NCI-H1930 (cell line): ENCODE data around the gene SLC25A11.
"Not testable (repeated sequence)": the region's sequence is repeated elsewhere in the genome, so short reads cannot be mapped to it uniquely, and the experiment has no call there.

ENCODE experiments used
- DNase-seq, 2 experiments: peaks; one replicate each; lab custom pipeline; 2025; lab: John Stamatoyannopoulos, UW

Gene SLC25A11

GRCh38 chr17:4920351-4921048 lies 19.3 kb downstream of the SLC25A11 start:
- DNase-seq, result no peak

GRCh38 chr17:4919511-4920047 lies 20.3 kb downstream of the SLC25A11 start:
- DNase-seq, result no peak

- DNase-seq, result not testable (repeated sequence)
Observed at GRCh38 chr17:4914551-4914950, 25.3 kb downstream of the SLC25A11 start.

GRCh38 chr17:4913994-4914393 lies 25.9 kb downstream of the SLC25A11 start:
- no peak for DNase-seq

GRCh38 chr17:4908711-4909496 lies 30.9 kb downstream of the SLC25A11 start:
- DNase-seq, result peak; percentile 40 to 45

GRCh38 chr17:4908301-4908700 lies 31.5 kb downstream of the SLC25A11 start:
- DNase-seq, result no peak

GRCh38 chr17:4906642-4907041 lies 33.2 kb downstream of the SLC25A11 start:
- DNase-seq, result not testable (repeated sequence)

- DNase-seq, result peak; percentile 67 to 74
Observed at GRCh38 chr17:4903051-4903818, 36.6 kb downstream of the SLC25A11 start, which contains the start of gene CHRNE. Gene CHRNE, minus strand, starts transcription at chr17:4903098. Its CDS starts 35 bp downstream, at chr17:4903063.

- DNase-seq, result no peak
Observed at GRCh38 chr17:4902540-4902939, 37.3 kb downstream of the SLC25A11 start.

- no peak for DNase-seq
Observed at GRCh38 chr17:4901648-4902344, 38.0 kb downstream of the SLC25A11 start.

GRCh38 chr17:4901108-4901647 lies 38.7 kb downstream of the SLC25A11 start:
- no peak for DNase-seq

GRCh38 chr17:4900231-4901107 lies 39.4 kb downstream of the SLC25A11 start:
- DNase-seq, result peak; percentile 50 to 55

GRCh38 chr17:4899341-4900230 lies 40.3 kb downstream of the SLC25A11 start, which contains the start of gene C17orf107:
Gene C17orf107, plus strand, starts transcription at chr17:4899536. Its CDS starts 227 bp downstream, at chr17:4899763.
- peak; percentile 79 to 86 for DNase-seq

GRCh38 chr17:4898927-4899326 lies 40.9 kb downstream of the SLC25A11 start:
- DNase-seq, result no peak

GRCh38 chr17:4898351-4898750 lies 41.5 kb downstream of the SLC25A11 start:
- DNase-seq, result no peak

GRCh38 chr17:4897785-4898184 lies 42.1 kb downstream of the SLC25A11 start:
- DNase-seq, result no peak

- no peak for DNase-seq
Observed at GRCh38 chr17:4897198-4897687, 42.6 kb downstream of the SLC25A11 start.

GRCh38 chr17:4896332-4897197 lies 43.3 kb downstream of the SLC25A11 start:
- DNase-seq, result no peak
